ENCODE data around the gene ENTPD8. TPM values are rescaled to one million over a fixed set of nuclear protein-coding genes. Genes with fewer than 3 reads are reported as not detected.
"Not testable (repeated sequence)": the region's sequence is repeated elsewhere in the genome, so short reads cannot be mapped to it uniquely, and the experiment has no call there.

ENTPD8 gene
- polyA plus RNA-seq, 1 donor from 2014 or later = not detected

DNA sequence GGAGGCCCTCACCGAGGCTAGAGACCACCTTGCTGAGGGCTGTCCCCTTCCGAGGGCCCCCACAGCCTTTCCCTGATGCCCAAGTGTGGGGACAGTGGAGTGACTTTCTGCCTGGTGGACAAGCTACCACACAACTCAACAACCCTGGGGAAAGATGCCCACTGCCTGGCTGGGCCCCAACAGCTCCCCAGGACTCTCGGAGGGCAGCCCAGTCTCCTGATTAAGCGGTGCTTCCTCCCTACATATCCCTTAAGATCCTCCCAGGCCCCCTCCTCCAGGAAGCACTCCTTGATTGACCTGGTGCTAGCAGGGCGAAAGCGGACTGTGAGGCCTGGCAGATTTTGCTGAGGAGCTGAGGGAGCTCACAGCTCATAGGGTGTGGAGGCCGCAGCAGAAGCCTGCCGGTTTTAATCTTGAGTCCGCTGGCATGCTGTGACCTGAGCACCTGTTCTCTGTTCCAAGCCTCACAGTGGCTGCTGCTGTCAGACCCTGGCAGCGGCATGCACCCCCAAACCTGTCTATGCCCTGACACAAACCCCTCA, 15.8 kb upstream of the ENTPD8 start:
- H3K27ac Mint-ChIP-seq = peak overlapping the region in 1 of 3 donors; percentile 5
- peak overlapping the region in 3 of 4 donors; percentile 17 to 65 (median 43) for H3K4me3 Mint-ChIP-seq
- no peaks in the 10 kb centered on the region for H3K27me3 Mint-ChIP-seq
- H3K36me3 Mint-ChIP-seq = no peaks in the 10 kb centered on the region
- H3K9me3 Mint-ChIP-seq = no peaks in the 10 kb centered on the region
- peaks cover 2 to 5% (median 3%) of the 10 kb centered on the region in 3 donors for H3K4me1 Mint-ChIP-seq

GRCh38 chr9:137456061-137456863, 15.1 kb upstream of the ENTPD8 start:
- Mint-ChIP-seq H3K4me1 (peaks cover 2 to 5% (median 3%) of the 10 kb centered on the region in 3 donors), H3K4me3 (peak overlapping the region in 3 of 4 donors; percentile 28 to 81 (median 65)), H3K9me3 (no peaks in the 10 kb centered on the region), H3K27me3 (no peaks in the 10 kb centered on the region), H3K27ac (peak overlapping the region in 2 of 3 donors; percentile 5 to 65), H3K36me3 (no peaks in the 10 kb centered on the region)

DNA sequence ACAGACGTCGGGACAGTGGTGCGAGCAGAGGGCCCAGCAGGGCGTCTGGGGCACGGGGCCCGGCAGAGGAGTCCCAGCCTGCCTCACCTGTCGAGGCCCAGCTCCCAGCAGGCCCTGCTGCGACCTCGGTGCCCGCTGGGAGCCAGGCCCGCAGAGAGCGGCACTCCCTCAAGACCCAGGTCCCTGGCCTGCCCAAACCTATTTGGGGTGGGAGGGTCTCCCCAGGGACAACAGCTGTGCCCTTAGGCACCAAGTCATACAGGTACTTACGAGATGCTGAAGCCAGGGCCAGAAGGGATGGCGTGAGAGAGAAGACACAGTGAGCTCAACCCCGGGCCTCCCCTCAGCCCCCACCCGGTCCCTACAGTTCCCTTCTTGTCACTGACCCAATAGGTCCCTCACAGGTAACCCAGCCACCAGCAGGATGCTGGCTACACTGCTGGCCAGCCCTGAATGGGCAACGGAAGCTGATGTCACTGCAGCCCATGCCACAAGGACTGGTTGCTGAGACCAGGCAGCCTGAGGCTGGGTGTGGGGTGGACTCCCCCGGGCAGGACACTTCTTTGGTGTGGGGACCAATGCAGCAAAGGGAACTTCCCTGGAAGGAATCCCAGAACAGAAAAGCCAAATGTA, 14.3 kb upstream of the ENTPD8 start:
- no peaks in the 10 kb centered on the region for H3K9me3 Mint-ChIP-seq
- H3K36me3 Mint-ChIP-seq = no peaks in the 10 kb centered on the region
- H3K27ac Mint-ChIP-seq = peak overlapping the region in 1 of 3 donors; percentile 5
- H3K27me3 Mint-ChIP-seq = no peaks in the 10 kb centered on the region
- H3K4me1 Mint-ChIP-seq = peaks cover 3 to 5% (median 4%) of the 10 kb centered on the region in 3 donors
- H3K4me3 Mint-ChIP-seq = peak overlapping the region in 1 of 4 donors; percentile 65

- Mint-ChIP-seq H3K4me3 (peak overlapping the region; percentile 75 to 88 (median 81)), H3K4me1 (peaks cover 3 to 4% (median 4%) of the 10 kb centered on the region in 3 donors), H3K27me3 (peaks cover 1% of the 10 kb centered on the region), H3K36me3 (no peaks in the 10 kb centered on the region), H3K9me3 (no peaks in the 10 kb centered on the region), H3K27ac (peak overlapping the region; percentile 56 to 80 (median 64))
Measured at GRCh38 chr9:137454597-137455358, 13.6 kb upstream of the ENTPD8 start.

DNA sequence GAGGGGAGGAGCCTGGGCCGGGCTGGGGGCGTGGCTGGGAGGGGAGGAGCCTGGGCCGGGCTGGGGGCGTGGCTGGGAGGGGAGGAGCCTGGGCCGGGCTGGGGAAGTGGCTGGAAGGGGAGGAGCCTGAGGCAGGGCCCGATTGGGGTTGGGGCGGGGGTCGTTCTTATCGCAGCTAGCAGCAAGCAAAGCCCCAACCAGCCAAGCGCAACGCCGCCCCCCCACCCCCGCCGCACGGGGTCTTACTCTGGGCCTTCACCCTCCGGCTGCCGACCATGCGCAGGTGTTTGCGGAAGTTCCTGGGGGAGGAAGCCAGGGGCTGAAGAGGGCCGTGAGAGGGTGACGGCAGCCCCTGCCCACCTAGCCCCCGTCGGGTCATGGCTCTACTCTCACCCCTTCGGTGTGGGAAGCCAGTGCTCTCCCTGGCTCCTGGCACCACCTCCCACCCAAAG, 13.0 kb upstream of the ENTPD8 start:
- H3K36me3 Mint-ChIP-seq = no peaks in the 10 kb centered on the region
- H3K27me3 Mint-ChIP-seq = peaks cover 1% of the 10 kb centered on the region
- peak overlapping the region; percentile 75 to 88 (median 81) for H3K4me3 Mint-ChIP-seq
- no peaks in the 10 kb centered on the region for H3K9me3 Mint-ChIP-seq
- peak overlapping the region; percentile 64 to 80 (median 64) for H3K27ac Mint-ChIP-seq
- peaks cover 3 to 6% (median 3%) of the 10 kb centered on the region in 3 donors for H3K4me1 Mint-ChIP-seq

- H3K4me1 Mint-ChIP-seq = peaks cover 3 to 7% (median 3%) of the 10 kb centered on the region in 3 donors
- H3K27me3 Mint-ChIP-seq = peaks cover 1% of the 10 kb centered on the region
- peak overlapping the region in 2 of 4 donors; percentile 81 to 88 for H3K4me3 Mint-ChIP-seq
- H3K36me3 Mint-ChIP-seq = no peaks in the 10 kb centered on the region
- H3K9me3 Mint-ChIP-seq = no peaks in the 10 kb centered on the region
- peak overlapping the region in 1 of 3 donors; percentile 64 for H3K27ac Mint-ChIP-seq
Measured at GRCh38 chr9:137453643-137454081, 12.5 kb upstream of the ENTPD8 start.

GRCh38 chr9:137452761-137453642, 11.8 kb upstream of the ENTPD8 start:
- no peaks in the 10 kb centered on the region for H3K36me3 Mint-ChIP-seq
- peaks cover 3 to 8% (median 3%) of the 10 kb centered on the region in 3 donors for H3K4me1 Mint-ChIP-seq
- peak overlapping the region in 1 of 3 donors; percentile 64 for H3K27ac Mint-ChIP-seq
- no peak overlapping the region for H3K4me3 Mint-ChIP-seq
- H3K27me3 Mint-ChIP-seq = peaks cover 1% of the 10 kb centered on the region
- H3K9me3 Mint-ChIP-seq = no peaks in the 10 kb centered on the region

DNA sequence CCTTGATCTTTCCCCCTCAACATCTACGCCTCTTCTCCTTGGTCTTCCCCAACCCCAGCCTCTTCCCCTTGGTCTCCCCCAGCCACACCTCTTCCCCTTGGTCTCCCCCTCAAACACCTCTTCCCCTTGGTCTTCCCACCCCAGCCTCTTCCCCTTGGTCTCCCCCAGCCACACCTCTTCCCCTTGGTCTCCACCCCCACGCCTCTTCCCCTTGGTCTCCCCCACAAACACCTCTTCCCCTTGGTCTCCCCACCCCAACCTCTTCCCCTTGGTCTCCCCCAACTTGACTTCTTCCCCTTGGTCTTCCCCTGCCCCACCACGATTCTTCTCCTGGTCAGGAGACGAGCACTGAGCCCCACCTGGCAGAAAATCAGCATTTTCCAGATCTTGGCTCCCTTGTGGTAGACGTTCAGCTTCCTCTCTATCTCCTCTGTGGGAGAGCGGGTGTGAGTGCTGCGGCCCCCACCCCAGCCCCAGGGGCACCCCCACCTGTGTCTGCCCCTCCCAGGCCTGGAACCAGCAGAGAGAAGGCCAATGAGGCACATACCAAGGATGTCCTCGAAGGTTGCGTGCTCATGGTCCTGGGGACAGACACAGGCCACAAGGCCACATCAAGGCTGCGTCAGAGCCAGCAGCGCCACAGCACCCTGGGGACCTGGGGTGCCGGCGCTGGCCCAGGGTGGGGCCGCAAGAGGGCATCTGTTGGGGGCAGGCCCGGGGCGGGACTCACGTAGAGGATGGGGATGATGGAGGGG, 11.0 kb upstream of the ENTPD8 start:
- Mint-ChIP-seq H3K4me3 (no peak overlapping the region), H3K36me3 (no peaks in the 10 kb centered on the region), H3K9me3 (no peaks in the 10 kb centered on the region), H3K4me1 (peaks cover 3 to 10% (median 5%) of the 10 kb centered on the region in 3 donors), H3K27ac (no peak overlapping the region), H3K27me3 (peaks cover 1% of the 10 kb centered on the region)

DNA sequence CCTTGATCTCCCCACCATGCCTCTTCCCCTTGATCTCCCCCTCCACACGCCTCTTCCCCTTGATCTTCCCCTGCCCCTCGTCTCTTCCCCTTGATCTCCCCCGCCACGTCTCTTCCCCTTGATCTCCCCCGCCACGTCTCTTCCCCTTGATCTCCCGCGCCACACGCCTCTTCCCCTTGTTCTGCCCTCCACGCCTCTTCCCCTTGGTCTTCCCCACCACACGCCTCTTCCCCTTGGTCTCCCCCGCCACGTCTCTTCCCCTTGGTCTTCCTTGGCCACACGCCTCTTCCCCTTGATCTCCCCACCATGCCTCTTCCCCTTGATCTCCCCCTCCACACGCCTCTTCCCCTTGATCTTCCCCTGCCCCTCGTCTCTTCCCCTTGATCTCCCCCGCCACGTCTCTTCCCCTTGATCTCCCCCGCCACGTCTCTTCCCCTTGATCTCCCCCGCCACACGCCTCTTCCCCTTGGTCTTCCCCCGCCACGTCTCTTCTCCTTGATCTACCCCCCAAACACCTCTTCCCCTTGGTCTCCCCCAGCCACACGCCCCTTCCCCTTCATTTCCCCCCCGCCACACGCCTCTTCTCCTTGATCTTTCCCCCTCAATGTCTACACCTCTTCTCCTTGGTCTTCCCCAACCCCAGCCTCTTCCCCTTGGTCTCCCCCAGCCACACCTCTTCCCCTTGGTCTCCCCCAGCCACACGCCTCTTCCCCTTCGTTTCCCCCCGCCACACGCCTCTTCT, 10.3 kb upstream of the ENTPD8 start:
- not testable (repeated sequence) for H3K27me3 Mint-ChIP-seq, H3K9me3 Mint-ChIP-seq, H3K36me3 Mint-ChIP-seq, H3K27ac Mint-ChIP-seq
- peaks cover 3 to 12% (median 9%) of the 10 kb centered on the region in 3 donors for H3K4me1 Mint-ChIP-seq
- H3K4me3 Mint-ChIP-seq = peak overlapping the region in 1 of 4 donors; percentile 72

- H3K36me3 Mint-ChIP-seq, H3K9me3 Mint-ChIP-seq, H3K27ac Mint-ChIP-seq, H3K27me3 Mint-ChIP-seq: not testable (repeated sequence)
- H3K4me3 Mint-ChIP-seq = peak overlapping the region in 1 of 4 donors; percentile 72
- H3K4me1 Mint-ChIP-seq = peaks cover 3 to 12% (median 9%) of the 10 kb centered on the region in 3 donors
Measured at GRCh38 chr9:137450539-137451222, 9.5 kb upstream of the ENTPD8 start.

DNA sequence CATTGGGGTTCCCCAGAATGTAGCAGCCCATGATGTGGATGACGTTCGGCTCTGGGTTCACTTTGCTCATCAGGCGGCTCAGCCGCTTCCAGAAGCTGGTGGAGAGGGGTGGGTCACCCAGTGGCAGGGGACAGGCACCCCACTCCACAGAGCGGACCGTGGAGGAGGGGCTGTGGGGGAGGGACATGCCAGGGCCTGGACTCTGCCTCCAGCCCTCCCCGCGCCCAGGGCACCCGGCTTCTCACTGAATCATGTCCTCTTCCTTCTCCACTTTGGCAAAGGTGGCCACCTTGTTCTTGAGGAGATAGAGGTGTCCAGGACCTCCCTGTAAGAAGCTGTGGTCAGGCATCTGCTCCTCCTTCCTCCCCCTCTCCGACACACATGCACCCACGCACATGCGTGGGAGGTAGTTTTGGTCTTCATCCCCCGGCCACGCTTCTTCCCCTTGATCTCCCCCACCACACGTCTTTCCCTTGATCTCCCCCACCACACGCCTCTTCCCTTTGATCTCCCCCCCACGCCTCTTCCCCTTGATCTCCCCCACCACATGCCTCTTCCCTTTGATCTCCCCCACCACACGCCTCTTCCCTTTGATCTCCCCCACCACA, 8.9 kb upstream of the ENTPD8 start:
- H3K27ac Mint-ChIP-seq = no peak overlapping the region
- H3K4me3 Mint-ChIP-seq = no peak overlapping the region
- H3K27me3 Mint-ChIP-seq = peaks cover 3% of the 10 kb centered on the region
- H3K9me3 Mint-ChIP-seq = no peaks in the 10 kb centered on the region
- peaks cover 8 to 16% (median 12%) of the 10 kb centered on the region in 3 donors for H3K4me1 Mint-ChIP-seq
- H3K36me3 Mint-ChIP-seq = no peaks in the 10 kb centered on the region

All from IgD-negative memory B cell (primary cell).